Dermis microvascular lymphatic vessel endothelial cell (primary cell): ENCODE results near the gene KRTAP5-4. TPM values are rescaled to one million over a fixed set of nuclear protein-coding genes. Genes with fewer than 3 reads are reported as not detected.
A peak's percentile ranks its signal among the peaks of the same experiment; 100 is the strongest.
"Not testable (repeated sequence)": the region's sequence is repeated elsewhere in the genome, so short reads cannot be mapped to it uniquely, and the experiment has no call there.

Experiments used
- DNase-seq, 2 donors: peaks; one replicate each; pipeline versions ENCODE4 v3.0.0 to v3.0.0-alpha.2; 2010; ENCODE audit warnings: low read depth in 2 of 2
- total RNA-seq: library from RNA; depleted of rRNA; stranded (reverse); fragments of >200 nt; gene quantifications from 2 replicates; pipeline ENCODE4 v1.2.1, GENCODE V29; 2014

Gene KRTAP5-4
- total RNA-seq, 1 donor from 2014 or later, result not detected

GRCh38 chr11:1637628-1638027 lies 15.7 kb upstream of the KRTAP5-4 start:
- DNase-seq, result no peak

- DNase-seq, result no peak
These were observed 14.5 kb upstream of the KRTAP5-4 start for GRCh38 chr11:1636291-1636950.

- no peak for DNase-seq
These were observed 11.9 kb upstream of the KRTAP5-4 start for GRCh38 chr11:1633864-1634263.

- DNase-seq, result no peak
These were observed 10.2 kb upstream of the KRTAP5-4 start for GRCh38 chr11:1632053-1632714.

DNA sequence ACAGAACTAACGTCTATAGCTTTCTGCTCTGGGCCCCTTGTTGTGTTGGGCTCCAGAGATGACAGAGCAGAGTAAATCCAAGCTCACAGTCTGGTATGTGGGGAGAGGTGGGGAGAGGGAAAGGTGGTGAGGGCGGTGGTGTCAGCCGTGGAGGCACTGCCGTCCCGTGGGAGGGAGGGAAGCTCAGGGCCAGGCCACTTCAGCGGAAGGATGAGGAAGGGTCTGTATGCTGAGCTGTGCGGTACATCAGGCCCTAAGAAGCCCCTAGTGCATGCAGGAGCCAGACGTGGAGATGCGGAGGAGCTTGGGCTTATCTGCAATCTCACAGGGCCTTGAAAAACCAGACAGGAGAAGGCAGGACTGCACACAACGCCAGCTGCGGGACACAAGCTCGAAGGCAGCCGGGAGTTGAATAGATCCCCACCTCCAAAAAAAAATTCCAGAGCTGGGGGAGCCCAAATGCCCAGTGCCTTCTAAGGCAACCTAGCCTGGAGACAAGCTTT lies 9.2 kb upstream of the KRTAP5-4 start:
- DNase-seq, result no peak

GRCh38 chr11:1630271-1630670 lies 8.3 kb upstream of the KRTAP5-4 start:
- no peak for DNase-seq

DNA sequence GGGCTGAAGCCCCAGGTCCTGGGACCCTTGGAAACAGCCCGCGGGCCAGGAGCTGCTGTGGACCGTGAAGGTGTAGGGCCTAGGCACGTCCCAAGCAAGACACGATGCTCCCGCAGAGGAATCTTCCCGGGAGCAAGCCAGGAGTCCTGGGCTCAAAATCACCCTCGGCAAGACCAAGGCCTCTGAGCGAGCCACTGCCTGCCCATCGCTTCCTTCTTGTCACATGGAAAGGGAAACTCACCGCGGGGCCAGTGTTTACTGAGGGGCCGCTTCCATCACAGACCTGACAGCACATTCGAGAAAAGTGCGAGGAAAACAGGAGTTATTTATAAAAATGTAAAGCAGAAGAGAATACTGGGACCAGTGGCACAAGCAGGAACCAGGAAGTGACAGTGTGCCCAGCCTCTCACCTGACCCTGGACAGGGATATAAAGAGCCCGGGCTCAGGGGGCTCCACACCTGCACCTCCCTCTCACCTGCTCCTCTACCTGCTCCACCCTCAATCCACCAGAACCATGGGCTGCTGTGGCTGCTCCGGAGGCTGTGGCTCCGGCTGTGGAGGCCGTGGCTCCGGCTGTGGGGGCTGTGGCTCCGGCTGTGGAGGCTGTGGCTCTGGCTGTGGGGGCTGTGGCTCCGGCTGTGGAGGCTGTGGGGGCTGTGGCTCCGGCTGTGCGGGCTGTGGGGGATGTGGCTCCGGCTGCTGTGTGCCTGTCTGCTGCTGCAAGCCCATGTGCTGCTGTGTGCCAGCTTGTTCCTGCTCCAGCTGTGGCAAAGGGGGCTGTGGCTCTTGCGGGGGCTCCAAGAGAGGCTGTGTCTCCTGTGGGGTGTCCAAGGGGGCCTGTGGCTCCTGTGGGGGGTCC lies 7.6 kb upstream of the KRTAP5-4 start, which contains the start of gene KRTAP5-5:
Gene KRTAP5-5, plus strand, starts transcription at position 450 of the 860 bp plus-strand sequence. Its CDS starts 66 bp downstream, at position 516.
- no peak for DNase-seq

DNA sequence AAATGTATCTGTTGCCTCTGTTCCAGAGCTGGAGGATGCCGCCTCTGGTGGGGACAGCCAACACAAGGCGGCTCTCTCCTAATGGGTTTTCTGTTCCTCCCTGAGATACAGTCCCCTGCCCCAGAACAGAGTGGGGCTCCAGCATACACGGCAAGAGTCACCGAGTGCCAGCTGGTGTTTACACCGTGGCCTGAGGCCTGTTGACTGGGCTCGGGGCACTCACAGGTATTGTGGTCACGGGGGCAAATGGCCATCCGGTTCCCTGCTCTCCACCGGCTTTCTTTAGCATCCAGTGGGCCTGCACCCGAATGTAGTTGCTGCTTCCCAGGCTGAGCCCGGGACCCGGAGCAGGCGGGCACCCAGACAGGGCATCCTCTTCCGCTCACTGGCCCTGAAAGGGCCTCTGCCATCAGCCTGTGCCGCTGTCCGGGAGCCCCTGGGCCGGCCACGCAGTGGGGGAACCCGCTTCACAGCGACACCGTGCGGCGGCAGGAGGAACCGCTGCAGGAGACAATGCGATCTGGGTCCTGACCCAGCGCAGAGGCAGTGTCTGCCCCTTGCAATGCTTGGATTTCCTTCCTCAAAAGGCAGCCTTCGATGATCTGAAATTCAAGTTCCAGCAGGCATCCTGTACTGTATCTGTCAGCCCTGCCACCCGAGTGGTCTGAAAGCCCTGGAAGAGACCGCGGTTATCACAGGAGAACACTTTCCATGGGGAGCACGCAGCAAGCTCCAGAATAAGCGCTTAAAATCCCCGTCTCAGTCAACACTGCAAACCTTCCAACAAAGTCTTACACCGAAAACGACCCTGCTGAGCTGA lies 6.8 kb upstream of the KRTAP5-4 start:
- peak in 1 of 2 donors; percentile 33 for DNase-seq

- DNase-seq, result no peak
These were observed 3.6 kb upstream of the KRTAP5-4 start for GRCh38 chr11:1625541-1625940.

DNA sequence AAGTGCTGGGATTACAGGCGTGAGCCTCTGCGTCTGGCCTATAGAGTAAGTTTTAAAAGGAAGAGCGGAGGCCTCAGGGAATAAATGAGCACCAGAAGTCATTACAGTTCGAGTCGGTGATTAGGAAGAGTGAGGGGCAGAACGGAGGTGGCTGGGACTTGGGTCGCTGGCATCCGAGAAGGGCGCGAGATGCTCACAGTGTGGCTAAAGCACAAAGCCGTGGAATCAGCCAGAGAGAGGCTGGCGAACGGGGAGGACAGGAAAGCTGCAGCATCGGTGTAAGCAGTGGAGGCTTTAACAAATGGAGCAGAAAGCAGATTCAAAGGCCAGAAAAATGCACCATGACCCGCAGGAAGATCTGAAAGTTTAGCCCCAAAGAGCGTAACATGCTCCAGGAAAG lies 2.7 kb upstream of the KRTAP5-4 start:
- no peak for DNase-seq

GRCh38 chr11:1623716-1624115 lies 1.8 kb upstream of the KRTAP5-4 start:
- DNase-seq, result no peak

- DNase-seq, result no peak
These were observed 2.5 kb downstream of the KRTAP5-4 start for GRCh38 chr11:1619449-1619848.

DNA sequence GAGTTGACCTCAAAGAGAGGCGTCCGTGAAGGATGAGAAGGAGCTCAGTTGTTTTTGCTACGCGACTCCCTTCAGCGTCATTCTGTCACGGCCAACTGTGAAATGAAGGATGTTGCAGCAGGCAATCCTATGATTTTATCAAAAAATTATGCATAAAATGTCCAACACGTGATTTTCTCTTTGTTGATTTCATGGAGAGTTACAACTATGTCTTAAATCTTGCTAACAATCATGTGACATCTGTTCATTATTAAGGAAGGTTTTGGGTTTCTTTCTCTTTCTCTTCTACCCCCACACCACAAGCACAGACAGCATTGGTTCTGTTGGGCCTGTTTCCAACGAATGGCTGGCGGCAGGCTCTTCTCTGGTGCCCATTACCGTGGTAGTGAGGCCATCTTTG lies 3.7 kb downstream of the KRTAP5-4 start:
- no peak for DNase-seq

DNA sequence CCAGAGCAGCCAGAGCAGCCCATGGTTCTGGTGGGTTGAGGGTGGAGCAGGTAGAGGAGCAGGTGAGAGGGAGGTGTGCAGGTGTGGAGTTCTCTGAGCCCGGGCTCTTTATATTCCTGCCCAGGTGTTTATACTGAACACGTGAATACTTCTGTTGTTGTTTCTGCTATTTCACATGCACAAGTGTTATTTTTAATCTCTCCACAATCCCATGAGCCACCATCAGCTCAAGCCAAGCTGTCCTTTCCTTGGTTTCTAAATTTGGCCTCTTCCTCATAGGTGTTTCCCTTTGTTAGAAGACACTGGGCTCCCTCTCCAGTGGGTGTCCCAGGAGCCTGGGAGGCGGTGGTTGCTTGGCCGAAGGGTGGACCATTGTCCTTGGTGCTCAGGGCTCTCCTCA lies 13.6 kb downstream of the KRTAP5-4 start, which contains the start of gene KRTAP5-3:
Gene KRTAP5-3, minus strand, starts transcription at position 101 of the 400 bp plus-strand sequence. Its CDS starts 78 bp downstream, at position 23.
- DNase-seq, result no peak

DNA sequence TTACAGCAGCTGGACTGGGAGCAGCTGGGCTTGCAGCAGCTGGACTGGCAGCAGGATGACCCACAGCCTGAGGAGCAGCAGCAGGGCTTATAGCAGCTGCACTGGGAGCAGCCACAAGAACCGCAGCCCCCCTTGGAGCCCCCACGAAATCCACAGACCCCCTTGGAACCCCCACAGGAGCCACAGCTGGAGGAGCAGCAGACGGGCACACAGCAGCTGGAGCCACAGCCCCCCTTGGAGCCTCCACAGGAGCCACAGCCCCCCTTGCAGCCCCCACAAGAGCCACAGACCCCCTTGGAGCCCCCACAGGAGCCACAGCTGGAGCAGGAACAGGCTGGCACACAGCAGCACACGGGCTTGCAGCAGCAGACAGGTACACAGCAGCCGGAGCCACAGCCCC lies 14.0 kb downstream of the KRTAP5-4 start:
- not testable (repeated sequence) for DNase-seq

DNA sequence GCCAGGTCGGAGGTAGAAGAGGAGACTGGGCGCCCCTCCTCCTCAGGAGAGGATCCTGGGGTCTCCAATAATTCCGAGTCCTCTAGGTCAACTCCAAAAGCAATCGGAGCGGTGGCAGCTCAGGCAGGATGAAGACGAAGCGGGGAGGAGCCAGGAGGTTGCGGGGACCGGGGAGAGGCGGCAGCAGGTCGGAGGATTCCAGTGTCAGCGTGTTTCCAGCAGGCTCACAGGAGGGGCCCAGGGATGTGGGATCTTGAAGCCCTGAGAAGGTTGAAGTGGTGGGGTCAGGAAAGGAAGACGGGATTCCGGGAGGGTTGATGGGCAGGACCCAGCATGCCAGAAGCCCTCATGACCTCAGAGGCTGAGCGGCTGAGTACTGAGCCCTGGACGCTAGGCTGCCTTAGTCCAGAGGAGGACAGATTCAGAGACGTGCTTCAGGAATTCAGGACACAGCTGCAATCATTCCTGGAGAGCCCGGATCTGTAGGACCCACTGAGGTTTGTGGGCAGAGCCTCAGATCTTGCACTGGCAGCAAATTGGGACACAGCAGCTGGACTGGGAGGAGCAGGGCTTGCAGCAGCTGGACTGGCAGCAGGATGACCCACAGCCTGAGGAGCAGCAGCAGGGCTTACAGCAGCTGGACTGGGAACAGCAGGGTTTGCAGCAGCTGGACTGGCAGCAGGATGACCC lies 14.6 kb downstream of the KRTAP5-4 start:
- not testable (repeated sequence) for DNase-seq

- DNase-seq, result not testable (repeated sequence)
These were observed 16.0 kb downstream of the KRTAP5-4 start for GRCh38 chr11:1605923-1606322.

- no peak for DNase-seq
These were observed 17.2 kb downstream of the KRTAP5-4 start for GRCh38 chr11:1604711-1605110.

DNA sequence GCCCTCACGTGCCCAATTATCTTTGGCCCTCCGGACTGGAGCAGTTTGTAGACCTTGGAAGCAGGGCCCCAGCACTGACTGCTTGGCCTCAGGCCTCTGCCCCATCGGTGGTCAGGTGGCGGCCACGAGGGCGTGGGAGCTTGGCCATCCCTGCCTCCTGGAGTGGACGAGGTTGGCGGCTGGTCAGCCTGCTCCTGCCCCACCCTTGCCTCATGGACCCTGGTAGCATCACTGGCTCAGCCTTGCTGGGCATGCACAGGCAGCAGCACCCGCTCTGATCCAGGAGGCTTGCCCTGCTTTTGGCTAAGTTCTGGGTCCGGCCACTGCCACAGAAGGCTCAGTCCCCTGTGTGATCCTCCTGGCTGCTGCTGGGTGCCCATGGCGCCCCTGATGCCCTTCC lies 17.8 kb downstream of the KRTAP5-4 start:
- no peak for DNase-seq

GRCh38 chr11:1603629-1604028 lies 18.3 kb downstream of the KRTAP5-4 start:
- no peak for DNase-seq
